HepG2 (cell line): ENCODE results near the gene KTN1. TPM values are rescaled to one million over a fixed set of nuclear protein-coding genes. Genes with fewer than 3 reads are reported as not detected.

Experiments
- ATAC-seq: fragments of 200-7000 bp; cut with Tn5 transposase; 3 replicates; pipeline ENCODE4 v1.9.1; 2020; ENCODE audit warnings: mild to moderate bottlenecking, moderate library complexity
- BruUV-seq: library from RNA; stranded (reverse); fragments of 400-500 nt; replicated peaks from 2 replicates; lab custom pipeline; 2021; lab: Mats Ljungman, UMichigan
- CTCF ChIA-PET: fragments of 300-600 bp; formaldehyde crosslinking; extraction: SDS; loops from one replicate; lab custom pipeline; 2021; ENCODE audit warnings: low total read pairs, inconsistent platforms, low intra/inter-chr PET ratio; lab: Yijun Ruan, JAX
- POLR2A ChIA-PET: fragments of 350-600 bp; sonication (Branson Sonifier 250); formaldehyde crosslinking; loops from one replicate; lab custom pipeline; 2020; ENCODE audit warnings: antibody characterized with exemption, inconsistent platforms; lab: Yijun Ruan, JAX
- DNase-seq: peaks from one replicate; pipeline ENCODE4 v3.0.0-alpha.2; 2015; ENCODE audit warnings: low spot score
- FAIRE-seq: peaks from 3 replicates; lab custom pipeline; 2011; peaks lifted over from hg19 to GRCh38; lab: Jason Lieb, UNC
- H2AFZ ChIP-seq: one replicate; pipeline ENCODE4 v1.6.1; 2011; ENCODE audit warnings: low read length, inconsistent platforms
- H3K27ac ChIP-seq: fragments of 300-600 bp; 3 replicates; pipeline ENCODE4 v1.8.0; 2011; ENCODE audit warnings: mixed run types, mild to moderate bottlenecking, mixed read lengths, low read length, inconsistent platforms; ENCODE audit not compliant: insufficient read depth; ENCODE audit errors: extremely low read length
- H3K27me3 ChIP-seq, 2 experiments: fragments of 200-600 bp in 1 of 2; 2 replicates in 1 of 2; 3 replicates in 1 of 2; pipeline versions ENCODE4 v1.6.0 to v1.8.0; 2011; ENCODE audit warnings: low read length in 2 of 2, mild to moderate bottlenecking in 2 of 2, moderate library complexity in 2 of 2, inconsistent platforms in 1 of 2; ENCODE audit not compliant: insufficient read depth in 2 of 2, control insufficient read depth in 1 of 2
- H3K36me3 ChIP-seq, 2 experiments: fragments of 200-600 bp in 1 of 2; replicated peaks in 1 of 2; 2 replicates in 1 of 2; 3 replicates in 1 of 2; pipeline versions ENCODE4 v1.5.1 to v1.8.0; 2011; ENCODE audit warnings: low read length in 2 of 2, inconsistent platforms in 1 of 2; ENCODE audit not compliant: insufficient read depth in 2 of 2, control insufficient read depth in 1 of 2
- H3K4me1 ChIP-seq: 2 replicates; pipeline ENCODE4 v1.5.1; 2012; ENCODE audit warnings: low read length, inconsistent platforms; ENCODE audit not compliant: insufficient read depth
- H3K4me2 ChIP-seq: 2 replicates; pipeline ENCODE4 v1.6.0; 2011; ENCODE audit warnings: low read depth, low read length, inconsistent platforms
- H3K4me3 ChIP-seq, 3 experiments: fragments of 200-600 bp in 1 of 3; sonication (generic), shearing (Covaris generic) in 1 of 3; replicated peaks in 1 of 3; 2 replicates each; pipeline ENCODE4 v1.5.1; 2011 to 2016; ENCODE audit warnings: low read length in 3 of 3, inconsistent platforms in 2 of 3, low read depth in 2 of 3, mild to moderate bottlenecking in 2 of 3, control low read depth in 1 of 3, mixed read lengths in 1 of 3; ENCODE audit not compliant: insufficient read depth in 1 of 3
- H3K79me2 ChIP-seq: one replicate; pipeline ENCODE4 v1.6.1; 2011; ENCODE audit warnings: low read length, inconsistent platforms; ENCODE audit not compliant: insufficient read depth
- H3K9ac ChIP-seq: 2 replicates; pipeline ENCODE4 v1.6.0; 2011; ENCODE audit warnings: mild to moderate bottlenecking, low read depth, low read length, inconsistent platforms; ENCODE audit not compliant: insufficient read depth
- H3K9me3 ChIP-seq: 2 replicates; pipeline ENCODE4 v1.5.1; 2012; ENCODE audit warnings: mild to moderate bottlenecking, low read length
- H4K20me1 ChIP-seq: 2 replicates; pipeline ENCODE4 v1.6.0; 2011; ENCODE audit warnings: inconsistent platforms, mild to moderate bottlenecking, low read length, moderate library complexity; ENCODE audit not compliant: insufficient read depth
- DR1 ChIP-seq: sonication (generic); formaldehyde crosslinking; IDR thresholded peaks from 2 replicates; pipeline ENCODE4 v1.8.0; 2021; ENCODE audit warnings: mild to moderate bottlenecking, missing genetic modification reagents, inconsistent platforms
- GFI1 ChIP-seq: sonication (generic); formaldehyde crosslinking; IDR thresholded peaks from 2 replicates; pipeline ENCODE4 v1.5.0; 2020; ENCODE audit warnings: missing genetic modification reagents, mild to moderate bottlenecking, borderline replicate concordance
- MXI1 ChIP-seq: IDR thresholded peaks from 3 replicates; pipeline ENCODE4 v1.6.1; 2012; ENCODE audit warnings: low read depth, low read length, inconsistent platforms, borderline replicate concordance
- NFATC3 ChIP-seq: sonication (generic); formaldehyde crosslinking; IDR thresholded peaks from 2 replicates; pipeline ENCODE4 v1.5.1; 2020; ENCODE audit warnings: mild to moderate bottlenecking, missing genetic modification reagents
- POLR2A ChIP-seq, 2 experiments: IDR thresholded peaks; 2 replicates each; pipeline ENCODE4 v1.6.1; 2011; ENCODE audit warnings: low read depth in 2 of 2, low read length in 2 of 2, mild to moderate bottlenecking in 1 of 2, moderate library complexity in 1 of 2; ENCODE audit not compliant: insufficient read depth in 1 of 2
- REXO4 ChIP-seq: sonication (generic); formaldehyde crosslinking; IDR thresholded peaks from 2 replicates; pipeline ENCODE4 v1.8.0; 2022; ENCODE audit warnings: missing genetic modification reagents, mild to moderate bottlenecking, borderline replicate concordance
- RFX3 ChIP-seq: IDR thresholded peaks from 2 replicates; pipeline ENCODE4 v1.6.1; 2016; ENCODE audit warnings: missing biosample characterization, missing genetic modification reagents
- SIX1 ChIP-seq: sonication (generic); formaldehyde crosslinking; IDR thresholded peaks from 2 replicates; pipeline ENCODE4 v1.4.0; 2020; ENCODE audit warnings: missing genetic modification reagents, borderline replicate concordance
- SIX4 ChIP-seq: sonication (generic); formaldehyde crosslinking; IDR thresholded peaks from 2 replicates; pipeline ENCODE4 v1.4.0; 2020; ENCODE audit warnings: missing genetic modification reagents
- SMARCE1 ChIP-seq: fragments of 450-650 bp; IDR thresholded peaks from 2 replicates; pipeline ENCODE4 v1.6.1; 2017; ENCODE audit warnings: borderline replicate concordance
- TBX2 ChIP-seq: sonication (generic); formaldehyde crosslinking; IDR thresholded peaks from 2 replicates; pipeline ENCODE4 v1.5.0; 2020; ENCODE audit warnings: missing genetic modification reagents, mild to moderate bottlenecking, borderline replicate concordance
- ZNF7 ChIP-seq: IDR thresholded peaks from 2 replicates; pipeline ENCODE4 v1.6.1; 2016; ENCODE audit warnings: missing biosample characterization, missing genetic modification reagents
- WGBS: methylation state at CpG from one replicate; pipeline ENCODE4 v1.1.6; 2017; ENCODE audit warnings: low lambda C conversion rate; 5-methylcytosine and 5-hydroxymethylcytosine counted together
- in situ Hi-C: cut with HindIII; loops from 2 replicates; pipeline ENCODE4 v1.10.0; 2017; ENCODE audit warnings: low pct_unique_long_range_greater_than_20kb; ENCODE audit not compliant: extremely low pct_ligation_motif_present
- intact Hi-C: fragments of 100-400 bp; cut with micrococcal nuclease; formaldehyde crosslinking; loops from one replicate; pipeline ENCODE4 v1.10.0; 2022; ENCODE audit not compliant: unreplicated experiment
- polyA plus RNA-seq, 8 experiments: library from polyadenylated mRNA; depleted of rRNA in 3 of 8; stranded (reverse) in 7 of 8; unstranded in 1 of 8; fragments of >200 nt; fragmentation: Illumina TruSeq in 4 of 8; extraction: Trizol in 4 of 8; gene quantifications; 2 replicates each; pipeline versions ENCODE4 v1.2.1 to v1.2.3, GENCODE V29; 2011 to 2016; ENCODE audit warnings: low read depth in 4 of 8, missing spikeins in 1 of 8, mixed read lengths in 1 of 8; ENCODE audit not compliant: insufficient read depth in 1 of 8
- total RNA-seq, 5 experiments: library from RNA; depleted of rRNA; stranded (reverse); fragments of >200 nt; fragmentation: Illumina TruSeq; extraction: Trizol; gene quantifications; 2 replicates each; pipeline ENCODE4 v1.2.3, GENCODE V29; 2016; ENCODE audit warnings: low read depth in 1 of 5
- TF ChIP-seq, protein P1 (sequence below): sonication (generic); formaldehyde crosslinking; IDR thresholded peaks from 2 replicates; pipeline ENCODE4 v1.4.0; 2020; ENCODE audit warnings: missing genetic modification reagents
- TF ChIP-seq, protein P2 (sequence below): sonication (generic); formaldehyde crosslinking; IDR thresholded peaks from 2 replicates; pipeline ENCODE4 v1.5.1; 2020; ENCODE audit warnings: mild to moderate bottlenecking, missing genetic modification reagents, borderline replicate concordance
- TF ChIP-seq, protein P3 (sequence below): sonication (generic); formaldehyde crosslinking; IDR thresholded peaks from 2 replicates; pipeline ENCODE4 v1.4.0; 2020; ENCODE audit warnings: missing genetic modification reagents, borderline replicate concordance
- TF ChIP-seq, protein P4 (sequence below): sonication (generic); formaldehyde crosslinking; IDR thresholded peaks from 2 replicates; pipeline ENCODE4 v1.8.1; 2023; ENCODE audit warnings: mild to moderate bottlenecking, missing genetic modification reagents, borderline replicate concordance
- TF ChIP-seq, protein P5 (sequence below): sonication (generic); formaldehyde crosslinking; IDR thresholded peaks from 2 replicates; pipeline ENCODE4 v1.9.0; 2021; ENCODE audit warnings: missing genetic modification reagents, mild to moderate bottlenecking, borderline replicate concordance
- TF ChIP-seq, protein P6 (sequence below): sonication (generic); formaldehyde crosslinking; IDR thresholded peaks from 2 replicates; pipeline ENCODE4 v1.5.0; 2020; ENCODE audit warnings: mild to moderate bottlenecking, missing genetic modification reagents

KTN1 gene
- total and polyA plus RNA-seq, 2 of the 13 experiments (the other 11 are each of a cell fraction or from before 2014, with no cell fraction given) = 60.6 to 169 TPM

DNA sequence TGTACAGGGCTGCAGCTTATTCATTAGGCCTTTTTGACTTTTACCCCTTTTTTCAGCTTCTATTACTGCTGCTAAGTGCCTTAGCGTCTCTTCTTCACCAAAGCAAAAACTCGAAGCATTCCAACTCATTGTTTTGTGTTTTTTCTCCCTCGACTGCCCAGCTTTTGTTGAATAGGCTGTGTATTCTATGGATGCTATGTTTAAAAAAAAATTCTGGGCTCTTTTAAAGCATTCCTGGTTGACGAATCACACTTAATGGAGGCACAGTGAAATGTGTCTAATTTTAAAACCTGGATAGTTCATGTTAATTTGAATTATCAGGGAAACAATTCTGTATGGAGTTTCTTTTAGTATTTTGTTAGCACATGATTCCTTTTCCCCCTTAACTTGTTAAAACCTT is 29.7 kb downstream of the KTN1 start:
- Histone ChIP-seq H3K27me3 (no peaks in the 10 kb centered on the region), H3K79me2 (peaks cover 88% of the 10 kb centered on the region), H3K36me3 (peaks cover 1 to 8% of the 10 kb centered on the region in 2 experiments; a peak in 4 of 5 replicates), H4K20me1 (peaks cover 6% of the 10 kb centered on the region), H3K4me1 (peaks cover 46% of the 10 kb centered on the region), H3K4me2 (no peak overlapping the region), H3K4me3 (no peak overlapping the region), H2AFZ (no peak overlapping the region), H3K9ac (no peak overlapping the region), H3K27ac (no peak overlapping the region), H3K9me3 (no peaks in the 10 kb centered on the region)
- DNase-seq = peak; percentile 13
- ATAC-seq = no peak
- CTCF ChIA-PET = no interaction called here
- intact Hi-C loops (no loop called here), in situ Hi-C loops (no loop called here)
- FAIRE-seq = no peak
- BruUV-seq = no TSS peak
- POLR2A ChIA-PET = no interaction called here
- 89% methylated on average over 4 of the region's 4 CpGs for WGBS
- no peak for TF ChIP-seq TBX2
- TF ChIP-seq, protein P1, sequence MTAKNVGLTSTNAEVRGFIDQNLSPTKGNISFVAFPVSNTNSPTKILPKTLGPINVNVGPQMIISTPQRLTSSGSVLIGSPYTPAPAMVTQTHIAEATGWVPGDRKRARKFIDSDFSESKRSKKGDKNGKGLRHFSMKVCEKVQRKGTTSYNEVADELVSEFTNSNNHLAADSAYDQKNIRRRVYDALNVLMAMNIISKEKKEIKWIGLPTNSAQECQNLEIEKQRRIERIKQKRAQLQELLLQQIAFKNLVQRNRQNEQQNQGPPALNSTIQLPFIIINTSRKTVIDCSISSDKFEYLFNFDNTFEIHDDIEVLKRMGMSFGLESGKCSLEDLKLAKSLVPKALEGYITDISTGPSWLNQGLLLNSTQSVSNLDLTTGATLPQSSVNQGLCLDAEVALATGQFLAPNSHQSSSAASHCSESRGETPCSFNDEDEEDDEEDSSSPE (CRISPR knock-in tag) = no peak
- no peak for TF ChIP-seq NFATC3
- TF ChIP-seq, protein P2, sequence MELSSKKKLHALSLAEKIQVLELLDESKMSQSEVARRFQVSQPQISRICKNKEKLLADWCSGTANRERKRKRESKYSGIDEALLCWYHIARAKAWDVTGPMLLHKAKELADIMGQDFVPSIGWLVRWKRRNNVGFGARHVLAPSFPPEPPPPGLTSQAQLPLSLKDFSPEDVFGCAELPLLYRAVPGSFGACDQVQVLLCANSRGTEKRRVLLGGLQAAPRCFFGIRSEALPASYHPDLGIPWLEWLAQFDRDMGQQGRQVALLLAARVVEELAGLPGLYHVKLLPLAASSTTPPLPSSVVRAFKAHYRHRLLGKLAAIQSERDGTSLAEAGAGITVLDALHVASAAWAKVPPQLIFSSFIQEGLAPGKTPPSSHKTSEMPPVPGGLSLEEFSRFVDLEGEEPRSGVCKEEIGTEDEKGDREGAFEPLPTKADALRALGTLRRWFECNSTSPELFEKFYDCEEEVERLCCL (CRISPR knock-in tag) = no peak
- TF ChIP-seq GFI1 (CRISPR knock-in tag) = no peak
- TF ChIP-seq SMARCE1 = no peak
- TF ChIP-seq SIX4 = no peak
- TF ChIP-seq DR1 = no peak
- TF ChIP-seq, protein P3, sequence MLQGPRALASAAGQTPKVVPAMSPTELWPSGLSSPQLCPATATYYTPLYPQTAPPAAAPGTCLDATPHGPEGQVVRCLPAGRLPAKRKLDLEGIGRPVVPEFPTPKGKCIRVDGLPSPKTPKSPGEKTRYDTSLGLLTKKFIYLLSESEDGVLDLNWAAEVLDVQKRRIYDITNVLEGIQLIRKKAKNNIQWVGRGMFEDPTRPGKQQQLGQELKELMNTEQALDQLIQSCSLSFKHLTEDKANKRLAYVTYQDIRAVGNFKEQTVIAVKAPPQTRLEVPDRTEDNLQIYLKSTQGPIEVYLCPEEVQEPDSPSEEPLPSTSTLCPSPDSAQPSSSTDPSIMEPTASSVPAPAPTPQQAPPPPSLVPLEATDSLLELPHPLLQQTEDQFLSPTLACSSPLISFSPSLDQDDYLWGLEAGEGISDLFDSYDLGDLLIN (CRISPR knock-in tag) = no peak
- TF ChIP-seq, protein P4, sequence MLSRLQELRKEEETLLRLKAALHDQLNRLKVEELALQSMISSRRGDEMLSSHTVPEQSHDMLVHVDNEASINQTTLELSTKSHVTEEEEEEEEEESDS (CRISPR knock-in tag) = no peak
- no peak for TF ChIP-seq POLR2A (IDR thresholded peaks at IDR 0.05; ENCODE audit: insufficient read depth in 1 of 2, low read depth in 2 of 2, low read length in 2 of 2)
- no peak for TF ChIP-seq RFX3
- TF ChIP-seq, protein P5, sequence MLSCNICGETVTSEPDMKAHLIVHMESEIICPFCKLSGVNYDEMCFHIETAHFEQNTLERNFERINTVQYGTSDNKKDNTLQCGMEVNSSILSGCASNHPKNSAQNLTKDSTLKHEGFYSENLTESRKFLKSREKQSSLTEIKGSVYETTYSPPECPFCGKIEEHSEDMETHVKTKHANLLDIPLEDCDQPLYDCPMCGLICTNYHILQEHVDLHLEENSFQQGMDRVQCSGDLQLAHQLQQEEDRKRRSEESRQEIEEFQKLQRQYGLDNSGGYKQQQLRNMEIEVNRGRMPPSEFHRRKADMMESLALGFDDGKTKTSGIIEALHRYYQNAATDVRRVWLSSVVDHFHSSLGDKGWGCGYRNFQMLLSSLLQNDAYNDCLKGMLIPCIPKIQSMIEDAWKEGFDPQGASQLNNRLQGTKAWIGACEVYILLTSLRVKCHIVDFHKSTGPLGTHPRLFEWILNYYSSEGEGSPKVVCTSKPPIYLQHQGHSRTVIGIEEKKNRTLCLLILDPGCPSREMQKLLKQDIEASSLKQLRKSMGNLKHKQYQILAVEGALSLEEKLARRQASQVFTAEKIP = no peak
- TF ChIP-seq MXI1 = no peak
- TF ChIP-seq REXO4 (CRISPR knock-in tag) = no peak
- no peak for TF ChIP-seq ZNF7 (CRISPR knock-in tag)
- TF ChIP-seq, protein P6, sequence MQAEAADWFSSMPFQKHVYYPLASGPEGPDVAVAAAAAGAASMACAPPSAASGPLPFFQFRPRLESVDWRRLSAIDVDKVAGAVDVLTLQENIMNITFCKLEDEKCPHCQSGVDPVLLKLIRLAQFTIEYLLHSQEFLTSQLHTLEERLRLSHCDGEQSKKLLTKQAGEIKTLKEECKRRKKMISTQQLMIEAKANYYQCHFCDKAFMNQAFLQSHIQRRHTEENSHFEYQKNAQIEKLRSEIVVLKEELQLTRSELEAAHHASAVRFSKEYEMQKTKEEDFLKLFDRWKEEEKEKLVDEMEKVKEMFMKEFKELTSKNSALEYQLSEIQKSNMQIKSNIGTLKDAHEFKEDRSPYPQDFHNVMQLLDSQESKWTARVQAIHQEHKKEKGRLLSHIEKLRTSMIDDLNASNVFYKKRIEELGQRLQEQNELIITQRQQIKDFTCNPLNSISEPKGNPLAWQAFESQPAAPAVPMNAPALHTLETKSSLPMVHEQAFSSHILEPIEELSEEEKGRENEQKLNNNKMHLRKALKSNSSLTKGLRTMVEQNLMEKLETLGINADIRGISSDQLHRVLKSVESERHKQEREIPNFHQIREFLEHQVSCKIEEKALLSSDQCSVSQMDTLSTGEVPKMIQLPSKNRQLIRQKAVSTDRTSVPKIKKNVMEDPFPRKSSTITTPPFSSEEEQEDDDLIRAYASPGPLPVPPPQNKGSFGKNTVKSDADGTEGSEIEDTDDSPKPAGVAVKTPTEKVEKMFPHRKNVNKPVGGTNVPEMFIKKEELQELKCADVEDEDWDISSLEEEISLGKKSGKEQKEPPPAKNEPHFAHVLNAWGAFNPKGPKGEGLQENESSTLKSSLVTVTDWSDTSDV (CRISPR knock-in tag) = no peak
- no peak for TF ChIP-seq SIX1 (CRISPR knock-in tag)
